G401.6 (cell line): ENCODE measurements around the gene CDH23.
"Not testable (repeated sequence)": the region's sequence is repeated elsewhere in the genome, so short reads cannot be mapped to it uniquely, and the experiment has no call there.

ENCODE experiments used
- FAIRE-seq: peaks from 2 replicates; lab custom pipeline; 2012; peaks lifted over from hg19 to GRCh38; lab: Jason Lieb, UNC

The CDH23 gene

GRCh38 chr10:71842422-71842821 lies 445.7 kb downstream of the CDH23 start:
- FAIRE-seq: no peak

GRCh38 chr10:71842856-71843686 lies 446.4 kb downstream of the CDH23 start:
- FAIRE-seq: no peak

GRCh38 chr10:71844084-71844483 lies 447.4 kb downstream of the CDH23 start:
- FAIRE-seq: no peak

GRCh38 chr10:71844695-71845094 lies 448.0 kb downstream of the CDH23 start:
- FAIRE-seq: no peak

GRCh38 chr10:71845410-71846405 lies 449.0 kb downstream of the CDH23 start:
- FAIRE-seq: no peak

GRCh38 chr10:71846816-71847215 lies 450.1 kb downstream of the CDH23 start:
- no peak for FAIRE-seq

GRCh38 chr10:71847418-71847817 lies 450.7 kb downstream of the CDH23 start:
- no peak for FAIRE-seq

- FAIRE-seq: no peak
Observed at GRCh38 chr10:71848325-71849275, 451.9 kb downstream of the CDH23 start.

- FAIRE-seq: no peak
Observed at GRCh38 chr10:71849461-71849908, 452.8 kb downstream of the CDH23 start.

- no peak for FAIRE-seq
Observed at GRCh38 chr10:71850021-71850742, 453.5 kb downstream of the CDH23 start.

GRCh38 chr10:71850743-71851464 lies 454.2 kb downstream of the CDH23 start, which contains the start of gene PSAP:
Gene PSAP, minus strand, starts transcription at chr10:71851251. Its CDS starts 30 bp downstream, at chr10:71851221.
- peak; percentile 99 for FAIRE-seq

GRCh38 chr10:71851465-71852095 lies 454.9 kb downstream of the CDH23 start:
- FAIRE-seq: not testable (repeated sequence)

- FAIRE-seq: no peak
Observed at GRCh38 chr10:71852355-71852937, 455.7 kb downstream of the CDH23 start.

GRCh38 chr10:71854031-71854430 lies 457.3 kb downstream of the CDH23 start:
- no peak for FAIRE-seq

GRCh38 chr10:71856619-71857018 lies 459.9 kb downstream of the CDH23 start:
- FAIRE-seq: no peak

- FAIRE-seq: no peak
Observed at GRCh38 chr10:71857934-71858890, 461.5 kb downstream of the CDH23 start.

- FAIRE-seq: peak; percentile 91
Observed at GRCh38 chr10:71860243-71861029, 463.7 kb downstream of the CDH23 start.
